Measurements from ENCODE around the gene MTOR. TPM values are rescaled to one million over a fixed set of nuclear protein-coding genes. Genes with fewer than 3 reads are reported as not detected.

The MTOR gene
- total and polyA plus RNA-seq, 2 of the 8 experiments (the other 6 are each of a cell fraction or from before 2014, with no cell fraction given) = 44.2 to 76.8 TPM

- no peaks in the 10 kb centered on the region for H3K23me2 ChIP-seq (ENCODE audit: low read depth, low read length)
- no peak overlapping the region for H3K23ac ChIP-seq (ENCODE audit: insufficient read length)
- ChIA-PET CTCF (ENCODE audit: partially characterized antibody) (interaction anchor here (1.1 to 1.3 kb wide), 2 partner anchors 10 to 167 kb away, joined by 3 to 4 read pairs; no protein-coding TSS in a partner anchor), POLR2A (ENCODE audit: partially characterized antibody) (no interaction called here)
- H2BK20ac ChIP-seq (ENCODE audit: low read length) = no peak overlapping the region
- DNase-seq (ENCODE audit: low read depth in 1 of 2, low spot score in 2 of 2) = no peak
- no peak overlapping the region for H3K9ac ChIP-seq (replicated peaks in 1 of 4; ENCODE audit: extremely low read depth in 1 of 4, low read depth in 3 of 4, low read length in 3 of 4)
- no peak overlapping the region for H3K14ac ChIP-seq (ENCODE audit: insufficient read length)
- no peaks in the 10 kb centered on the region for H3K4me1 ChIP-seq (replicated peaks in 1 of 4; ENCODE audit: control insufficient read depth in 3 of 4, insufficient read depth in 4 of 4, low read length in 3 of 4)
- no peak for FAIRE-seq
- H3K9me3 ChIP-seq (ENCODE audit: insufficient read depth in 2 of 2, low read depth in 1 of 2, low read length in 1 of 2) = no peaks in the 10 kb centered on the region
- no peak overlapping the region for H4K5ac ChIP-seq (ENCODE audit: insufficient read length, low read depth, low read length)
- H3K79me2 ChIP-seq (ENCODE audit: control insufficient read depth in 1 of 2, insufficient read depth in 2 of 2, low read length in 2 of 2) = no peaks in the 10 kb centered on the region
- no peaks in the 10 kb centered on the region for H4K20me1 ChIP-seq (replicated peaks in 1 of 2; ENCODE audit: control insufficient read depth in 1 of 2, insufficient read depth in 2 of 2, low read length in 2 of 2)
- TF ChIP-seq SIX5 (IDR thresholded peaks at IDR 0.05; ENCODE audit: low read depth, low read length) (no peak), SP4 (IDR thresholded peaks at IDR 0.05; ENCODE audit: low read length) (no peak)
- no peaks in the 10 kb centered on the region; the same call in 1 of the 2 replicates for H3K79me1 ChIP-seq (ENCODE audit: low read depth, low read length)
- H3K4me3 ChIP-seq (ENCODE audit: extremely low read depth in 1 of 4, insufficient read depth in 2 of 4, low read depth in 3 of 4, low read length in 4 of 4) = no peak overlapping the region
- no peak overlapping the region for H3K18ac ChIP-seq (ENCODE audit: extremely low read depth, low read length)
- H2BK12ac ChIP-seq (ENCODE audit: low read depth, low read length) = no peak overlapping the region
- H2BK120ac ChIP-seq (replicated peaks; ENCODE audit: low read depth, low read length) = no peak overlapping the region
- H2AK5ac ChIP-seq (ENCODE audit: low read depth, low read length) = no peak overlapping the region
- WGBS, 2 experiments (ENCODE audit: extremely low coverage in 1 of 2, insufficient coverage in 1 of 2, insufficient read length in 1 of 2, insufficient replicate concordance in 2 of 2, low coverage in 1 of 2, low lambda C conversion rate in 2 of 2, missing lambda C conversion rate in 1 of 2) = 94% methylated on average over 11 of the region's 11 CpGs; no CpG with 5 or more reads in 1 of the 2 experiments
- H3K4me2 ChIP-seq (ENCODE audit: insufficient read depth in 1 of 2, low read depth in 2 of 2, low read length in 2 of 2) = no peak overlapping the region
- no peak overlapping the region for H2AFZ ChIP-seq (ENCODE audit: low read length)
- no peak overlapping the region for H3K56ac ChIP-seq (replicated peaks; ENCODE audit: insufficient read length, low read depth, low read length)
- H4K8ac ChIP-seq (ENCODE audit: extremely low read depth, insufficient read depth, low read length) = no peak overlapping the region
- no peak overlapping the region for H4K91ac ChIP-seq (replicated peaks; ENCODE audit: insufficient read length, low read length)
- peaks cover 12 to 71% (median 43%) of the 10 kb centered on the region in 4 experiments for H3K36me3 ChIP-seq (ENCODE audit: control insufficient read depth in 2 of 4, insufficient read depth in 4 of 4, low read length in 3 of 4)
- no peak overlapping the region for H2BK15ac ChIP-seq (ENCODE audit: low read length)
- H2BK5ac ChIP-seq (ENCODE audit: low read depth, low read length) = no peak overlapping the region
- no peak overlapping the region for H3K4ac ChIP-seq (replicated peaks; ENCODE audit: insufficient read length, low read depth, low read length)
- H3K27ac ChIP-seq (ENCODE audit: low read depth, low read length) = no peak overlapping the region
- no peaks in the 10 kb centered on the region for H3K27me3 ChIP-seq (replicated peaks in 1 of 4; ENCODE audit: control insufficient read depth in 3 of 4, extremely low read depth in 1 of 4, insufficient read depth in 3 of 4, low read length in 3 of 4)
These were observed 57.8 kb downstream of the MTOR start for GRCh38 chr1:11204396-11205190.

Data from H1 (cell line).